H7 (cell line): ENCODE measurements around the gene GPC2. TPM values are rescaled to one million over a fixed set of nuclear protein-coding genes. Genes with fewer than 3 reads are reported as not detected.
"Not testable (repeated sequence)": the region's sequence is repeated elsewhere in the genome, so short reads cannot be mapped to it uniquely, and the experiment has no call there.

Source experiments
- DNase-seq: peaks from one replicate; pipeline ENCODE4 v3.0.0; 2012
- H3K27me3 ChIP-seq: 2 replicates; pipeline ENCODE4 v1.6.0; 2011; ENCODE audit warnings: mild to moderate bottlenecking, low read length; ENCODE audit not compliant: control insufficient read depth, insufficient read depth
- H3K36me3 ChIP-seq: replicated peaks from 2 replicates; pipeline ENCODE4 v1.5.1; 2011; ENCODE audit warnings: low read length; ENCODE audit not compliant: control insufficient read depth, insufficient read depth
- H3K4me3 ChIP-seq: 2 replicates; pipeline ENCODE4 v1.5.1; 2011; ENCODE audit warnings: low read depth, mild to moderate bottlenecking, control low read depth, low read length, moderate library complexity; ENCODE audit not compliant: insufficient read depth
- total RNA-seq: library from RNA; depleted of rRNA; stranded (reverse); fragments of >200 nt; shearing (Covaris generic); gene quantifications from 2 replicates; pipeline ENCODE4 v1.2.3, GENCODE V29; 2014

GPC2 gene
- total RNA-seq, 1 experiment from 2014 or later: 39.1 TPM

GRCh38 chr7:100130608-100131453 lies 46.4 kb downstream of the GPC2 start:
- DNase-seq: peak; percentile 96
- H3K36me3 ChIP-seq: no peaks in the 10 kb centered on the region
- H3K4me3 ChIP-seq: no peak overlapping the region; the same call in 1 of the 2 replicates
- peaks cover 13% of the 10 kb centered on the region for H3K27me3 ChIP-seq

GRCh38 chr7:100130220-100130607 lies 47.0 kb downstream of the GPC2 start:
- peaks cover 13% of the 10 kb centered on the region for H3K27me3 ChIP-seq
- not testable (repeated sequence) for DNase-seq, H3K4me3 ChIP-seq, H3K36me3 ChIP-seq

GRCh38 chr7:100128637-100128963 lies 48.6 kb downstream of the GPC2 start:
- H3K27me3 ChIP-seq: peaks cover 13% of the 10 kb centered on the region
- H3K4me3 ChIP-seq: no peak overlapping the region; the same call in 1 of the 2 replicates
- DNase-seq: no peak
- no peaks in the 10 kb centered on the region; the same call in none of the 2 replicates for H3K36me3 ChIP-seq

GRCh38 chr7:100127866-100128636 lies 49.1 kb downstream of the GPC2 start:
- peak; percentile 73 for DNase-seq
- Histone ChIP-seq H3K4me3 (peak overlapping the region; percentile 86), H3K27me3 (peaks cover 13% of the 10 kb centered on the region), H3K36me3 (no peaks in the 10 kb centered on the region; the same call in none of the 2 replicates)

GRCh38 chr7:100126931-100127865 lies 50.0 kb downstream of the GPC2 start, which contains the start of gene MBLAC1:
Gene MBLAC1, plus strand, starts transcription at chr7:100126967. Its CDS starts 429 bp downstream, at chr7:100127396.
- Histone ChIP-seq H3K4me3 (peak within 1 kb of the TSS; percentile 86), H3K27me3 (peaks cover 13% of the 10 kb centered on the region), H3K36me3 (no peaks in the 10 kb centered on the region; the same call in none of the 2 replicates)
- peak; percentile 98 for DNase-seq

- no peaks in the 10 kb centered on the region; the same call in none of the 2 replicates for H3K36me3 ChIP-seq
- peak overlapping the region; percentile 86 for H3K4me3 ChIP-seq
- peaks cover 13% of the 10 kb centered on the region for H3K27me3 ChIP-seq
- DNase-seq: no peak
Observed at GRCh38 chr7:100126239-100126930, 50.8 kb downstream of the GPC2 start.

- peaks cover 13% of the 10 kb centered on the region for H3K27me3 ChIP-seq
- H3K36me3 ChIP-seq: no peaks in the 10 kb centered on the region; the same call in none of the 2 replicates
- DNase-seq: peak; percentile 14
- H3K4me3 ChIP-seq: no peak overlapping the region
Observed at GRCh38 chr7:100124301-100125230, 52.6 kb downstream of the GPC2 start.

- no peaks in the 10 kb centered on the region; the same call in none of the 2 replicates for H3K36me3 ChIP-seq
- H3K27me3 ChIP-seq: peaks cover 1% of the 10 kb centered on the region; the same call in 1 of the 2 replicates
- no peak overlapping the region for H3K4me3 ChIP-seq
- DNase-seq: peak; percentile 14
Observed at GRCh38 chr7:100122568-100122967, 54.6 kb downstream of the GPC2 start.

GRCh38 chr7:100122067-100122466 lies 55.1 kb downstream of the GPC2 start:
- Histone ChIP-seq H3K36me3 (no peaks in the 10 kb centered on the region; the same call in none of the 2 replicates), H3K27me3 (no peaks in the 10 kb centered on the region), H3K4me3 (no peak overlapping the region)
- DNase-seq: peak; percentile 41

- no peak overlapping the region for H3K4me3 ChIP-seq
Observed at GRCh38 chr7:100120733-100121036, 56.5 kb downstream of the GPC2 start.

GRCh38 chr7:100119970-100120732 lies 57.0 kb downstream of the GPC2 start:
- H3K36me3 ChIP-seq: no peaks in the 10 kb centered on the region; the same call in none of the 2 replicates
- no peaks in the 10 kb centered on the region for H3K27me3 ChIP-seq
- H3K4me3 ChIP-seq: peak overlapping the region; percentile 89
- peak; percentile 83 for DNase-seq

More at GRCh38 chr7:100120733-100121036, 56.5 kb downstream of the GPC2 start:
- DNase-seq: peak; percentile 9
- Histone ChIP-seq H3K36me3 (no peaks in the 10 kb centered on the region; the same call in none of the 2 replicates), H3K27me3 (no peaks in the 10 kb centered on the region)
